Activated T-cell treated with anti-CD3 and anti-CD28 coated beads, Interleukin-2, amount 50 U/mL, for 72 hours (primary cell): ENCODE results near the gene GJC3. TPM values are rescaled to one million over a fixed set of nuclear protein-coding genes. Genes with fewer than 3 reads are reported as not detected.
"Not testable (repeated sequence)": the region's sequence is repeated elsewhere in the genome, so short reads cannot be mapped to it uniquely, and the experiment has no call there.

ENCODE experiments used
- ATAC-seq, 2 donors: fragments of 150-1000 bp; cut with Tn5 transposase; replicated peaks in 1 of 2; 2 replicates each; pipeline ENCODE4 v1.10.0; 2021; ENCODE audit warnings: moderate library complexity in 2 of 2, mild to moderate bottlenecking in 1 of 2
- DNase-seq, 2 donors: peaks; one replicate each; pipeline ENCODE4 v3.0.0; 2021 to 2022; ENCODE audit warnings: mixed read lengths in 1 of 2
- H3K27ac Mint-ChIP-seq: one replicate; pipeline ENCODE4 v1.8.0; 2022; ENCODE audit warnings: mild to moderate bottlenecking, moderate library complexity, mixed read lengths
- H3K27me3 Mint-ChIP-seq: one replicate; pipeline ENCODE4 v1.8.0; 2022; ENCODE audit warnings: low read depth, mixed read lengths
- H3K36me3 Mint-ChIP-seq, 2 donors: one replicate each; pipeline ENCODE4 v1.8.0; 2022; ENCODE audit warnings: mixed read lengths in 2 of 2, mild to moderate bottlenecking in 1 of 2; ENCODE audit not compliant: insufficient read depth in 2 of 2
- H3K4me1 Mint-ChIP-seq: one replicate; pipeline ENCODE4 v1.8.0; 2022; ENCODE audit warnings: low read depth, mixed read lengths
- H3K4me3 Mint-ChIP-seq, 2 donors: one replicate each; pipeline ENCODE4 v1.8.0; 2022; ENCODE audit warnings: mild to moderate bottlenecking in 2 of 2, mixed read lengths in 2 of 2, moderate library complexity in 2 of 2
- H3K9me3 Mint-ChIP-seq, 2 donors: one replicate each; pipeline ENCODE4 v1.8.0; 2022; ENCODE audit warnings: mixed read lengths in 2 of 2
- total RNA-seq, 2 donors: library from RNA; stranded (reverse); gene quantifications; one replicate each; pipeline ENCODE4 v1.2.3, GENCODE V29; 2022

Gene GJC3
- total RNA-seq, result 1 to 10 TPM in 1 of 2 donors, under 1 TPM in 1; 0.58 to 1.7 TPM

DNA sequence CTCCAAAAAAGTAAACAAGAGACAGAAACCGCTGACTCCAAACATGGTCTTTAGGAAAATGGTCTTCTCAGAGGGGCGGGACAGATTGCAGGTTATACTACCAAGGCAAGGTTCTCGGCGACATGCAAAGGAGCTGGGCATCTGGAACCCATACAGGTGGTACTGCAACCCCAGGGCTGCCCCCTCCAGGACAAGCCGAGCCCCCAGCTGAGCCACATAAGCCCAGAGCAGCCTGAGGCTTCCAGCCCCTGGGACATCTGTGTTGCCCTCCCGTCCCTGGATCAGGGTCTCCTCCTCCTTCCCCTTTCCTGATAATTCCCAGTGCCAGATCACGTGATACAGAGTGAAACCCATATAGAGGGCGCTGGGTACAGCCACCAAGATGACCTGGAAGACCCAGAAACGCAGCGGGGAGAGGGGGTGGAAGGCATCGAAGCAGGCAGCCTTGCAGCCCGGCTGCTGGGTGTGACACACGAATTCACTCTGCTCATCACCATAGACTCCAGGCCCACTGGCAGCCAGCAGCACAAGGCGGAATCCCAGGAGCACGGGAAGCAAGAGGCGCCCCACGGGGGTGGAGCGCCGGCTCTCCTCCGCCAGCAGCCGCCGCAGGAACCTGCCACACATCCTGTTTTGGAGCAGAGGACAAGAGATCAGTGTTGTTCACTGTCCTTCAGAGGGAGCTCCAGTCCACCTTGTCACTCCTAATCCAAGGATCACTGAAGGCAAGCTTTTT is at the start of gene GJC3:
Gene GJC3 (minus strand): TSS at position 627 of the 736 bp plus-strand sequence. CDS start 0 bp downstream, at position 627.
- Mint-ChIP-seq H3K9me3 (no peaks in the 10 kb centered on the region), H3K4me3 (peak within 1 kb of the TSS; percentile 79 to 83), H3K36me3 (no peaks in the 10 kb centered on the region), H3K27me3 (peaks cover 27% of the 10 kb centered on the region), H3K4me1 (peaks cover 23% of the 10 kb centered on the region), H3K27ac (peak within 1 kb of the TSS; percentile 41)
- DNase-seq (peak; percentile 54 to 59), ATAC-seq (peak; percentile 93 to 97)

DNA sequence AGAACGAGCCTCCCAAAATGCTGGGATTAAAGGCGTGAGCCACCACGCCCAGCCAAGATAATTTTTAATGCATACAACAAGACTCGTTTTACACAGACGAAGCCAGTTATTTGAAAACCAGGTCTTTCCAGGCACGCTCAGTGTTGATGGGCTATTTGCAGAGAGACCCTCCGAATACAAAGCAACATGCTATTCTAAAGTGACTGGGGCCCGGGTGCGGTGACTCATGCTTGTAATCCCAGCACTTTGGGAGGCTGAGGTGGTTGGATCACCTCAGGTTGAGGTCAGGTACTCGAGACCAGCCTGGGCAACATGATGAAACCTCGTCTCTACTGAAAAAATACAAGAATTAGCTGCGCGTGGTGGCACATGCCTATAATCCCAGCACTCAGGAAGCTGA is 47.2 kb upstream of the GJC3 start:
- peaks cover 9% of the 10 kb centered on the region for H3K4me1 Mint-ChIP-seq
- H3K27ac Mint-ChIP-seq, result no peak overlapping the region
- DNase-seq (no peak), ATAC-seq (no peak)
- H3K9me3 Mint-ChIP-seq, result no peaks in the 10 kb centered on the region
- no peak overlapping the region for H3K4me3 Mint-ChIP-seq
- peaks cover 11% of the 10 kb centered on the region for H3K27me3 Mint-ChIP-seq
- no peaks in the 10 kb centered on the region for H3K36me3 Mint-ChIP-seq

DNA sequence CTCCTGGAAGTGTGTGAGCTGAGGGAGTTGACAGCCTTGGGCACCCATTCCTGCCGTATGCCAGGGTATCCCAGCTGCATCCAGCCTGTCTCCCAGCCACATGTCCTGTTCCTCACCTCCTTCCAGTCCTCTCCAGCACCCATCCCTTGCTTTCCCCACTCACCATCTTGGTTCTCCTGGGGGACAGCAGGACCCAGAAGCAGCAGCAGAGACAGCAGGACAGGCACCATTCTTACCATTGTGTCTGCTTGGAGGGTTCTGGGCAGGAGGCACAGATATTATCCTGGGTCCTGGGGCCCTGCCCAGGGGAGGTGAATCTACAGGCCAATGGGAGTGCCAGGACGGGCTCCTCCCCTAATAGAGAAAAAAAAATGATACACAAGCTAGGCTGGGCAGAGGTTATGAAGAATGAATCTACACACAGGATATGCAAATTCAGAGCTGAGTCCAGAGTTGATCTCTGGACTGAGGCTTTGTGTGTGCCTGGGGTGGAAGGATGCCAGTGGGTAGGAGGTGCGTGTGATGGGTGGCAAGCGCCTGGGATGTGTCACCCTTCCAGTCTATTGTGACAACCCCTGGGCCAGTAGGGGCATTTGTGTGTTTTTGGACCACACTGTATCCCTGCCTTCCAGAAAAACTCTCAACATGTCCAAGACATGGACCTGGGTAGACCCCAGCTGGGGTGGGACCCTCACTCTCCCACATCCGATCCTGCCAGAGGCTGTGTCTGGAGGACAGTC is 46.5 kb upstream of the GJC3 start, which contains the start of gene AZGP1:
Gene AZGP1 (minus strand): TSS at position 250 of the 740 bp plus-strand sequence. CDS start 11 bp downstream, at position 239.
- Mint-ChIP-seq H3K4me1 (peaks cover 9% of the 10 kb centered on the region), H3K36me3 (no peaks in the 10 kb centered on the region), H3K27me3 (peaks cover 11% of the 10 kb centered on the region), H3K4me3 (no peak within 1 kb of the TSS), H3K9me3 (no peaks in the 10 kb centered on the region), H3K27ac (no peak within 1 kb of the TSS)
- ATAC-seq (peak; percentile 9 to 51), DNase-seq (no peak)

DNA sequence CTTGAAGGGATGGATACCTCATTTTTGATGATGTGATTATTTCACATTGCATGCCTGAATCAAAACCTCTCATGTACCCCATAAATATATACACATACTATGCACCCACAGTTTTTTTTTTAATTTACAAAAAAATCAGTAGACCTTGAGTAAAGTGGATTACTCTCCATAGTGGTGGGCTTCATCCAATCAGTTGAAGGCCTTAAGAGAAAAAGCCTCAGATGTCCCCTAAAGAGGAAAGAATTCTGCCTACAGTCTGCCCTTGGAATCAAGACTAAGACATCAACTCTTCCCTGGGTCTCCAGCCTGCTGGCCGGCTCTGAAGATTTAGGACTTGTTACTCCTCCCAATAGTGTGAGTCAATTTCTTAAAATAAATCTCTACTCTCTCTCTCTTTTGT is 45.3 kb upstream of the GJC3 start:
- Mint-ChIP-seq H3K9me3 (no peaks in the 10 kb centered on the region), H3K4me3 (no peak overlapping the region), H3K4me1 (peaks cover 4% of the 10 kb centered on the region), H3K27me3 (peaks cover 17% of the 10 kb centered on the region), H3K27ac (no peak overlapping the region), H3K36me3 (no peaks in the 10 kb centered on the region)
- ATAC-seq (no peak), DNase-seq (no peak)

DNA sequence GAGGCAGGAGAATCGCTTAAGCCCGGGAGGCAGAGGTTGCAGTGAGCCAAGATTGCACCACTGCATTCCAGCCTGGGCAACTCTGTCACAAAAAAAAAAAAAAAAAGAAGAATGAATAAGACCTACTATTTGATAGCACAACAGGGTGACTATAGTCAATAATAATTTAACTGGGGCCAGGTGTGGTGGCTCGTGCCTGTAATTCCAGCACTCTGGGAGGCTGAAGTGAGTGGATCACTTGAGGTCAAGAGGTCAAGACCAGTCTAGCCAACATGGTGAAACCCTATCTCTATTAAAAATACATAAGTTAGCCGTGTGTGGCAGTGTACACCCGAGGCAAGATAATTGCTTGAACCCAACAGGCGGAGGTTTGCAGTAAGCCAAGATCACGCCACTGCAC is 44.4 kb upstream of the GJC3 start:
- H3K4me1 Mint-ChIP-seq, H3K9me3 Mint-ChIP-seq, H3K4me3 Mint-ChIP-seq, H3K36me3 Mint-ChIP-seq, H3K27ac Mint-ChIP-seq, ATAC-seq, DNase-seq: not testable (repeated sequence)
- H3K27me3 Mint-ChIP-seq, result peaks cover 17% of the 10 kb centered on the region

DNA sequence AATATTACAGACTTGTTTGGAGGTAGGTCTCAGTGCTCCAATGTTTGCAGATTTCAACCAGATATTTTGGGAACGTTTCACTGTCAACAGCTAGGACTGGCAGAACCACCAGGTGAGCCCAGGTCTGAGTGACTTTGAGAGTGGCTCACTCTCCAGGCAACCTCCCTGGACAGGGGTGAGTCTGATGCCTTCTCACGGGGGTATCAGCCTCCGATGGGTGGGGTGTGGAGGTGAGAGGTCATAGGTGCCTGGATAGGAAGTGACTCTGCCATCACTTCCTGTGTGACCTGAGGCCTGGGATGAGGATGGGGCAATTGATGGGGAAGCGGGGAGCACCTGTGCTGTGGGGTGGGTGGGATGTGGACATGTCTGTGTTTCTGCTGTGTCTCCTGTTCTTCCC is 41.8 kb upstream of the GJC3 start:
- Mint-ChIP-seq H3K27me3 (peaks cover 28% of the 10 kb centered on the region), H3K4me3 (no peak overlapping the region), H3K9me3 (no peaks in the 10 kb centered on the region), H3K27ac (no peak overlapping the region), H3K36me3 (no peaks in the 10 kb centered on the region), H3K4me1 (no peaks in the 10 kb centered on the region)
- DNase-seq (no peak), ATAC-seq (no peak)

DNA sequence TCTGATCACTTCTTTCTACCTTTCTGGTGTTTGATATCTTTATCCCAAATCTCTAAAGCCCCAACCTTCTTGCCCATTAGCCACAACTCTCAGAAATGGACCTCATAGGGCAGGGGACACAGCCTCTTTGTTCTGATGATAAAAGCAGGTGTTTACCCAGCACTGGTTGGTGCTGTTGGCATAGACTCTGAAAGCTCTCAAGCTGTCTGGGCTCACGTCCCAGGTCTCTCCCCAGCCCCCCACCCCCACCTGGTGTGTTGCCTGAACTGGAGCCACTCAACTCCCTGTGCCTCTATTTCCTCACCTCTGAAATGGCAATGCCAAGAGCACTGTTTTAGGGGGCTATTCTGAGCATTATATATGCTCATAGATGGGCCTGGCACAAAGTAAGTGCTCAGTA is 40.4 kb upstream of the GJC3 start:
- H3K27me3 Mint-ChIP-seq, result peaks cover 31% of the 10 kb centered on the region
- not testable (repeated sequence) for H3K9me3 Mint-ChIP-seq, ATAC-seq, DNase-seq, H3K27ac Mint-ChIP-seq, H3K4me3 Mint-ChIP-seq, H3K36me3 Mint-ChIP-seq, H3K4me1 Mint-ChIP-seq

DNA sequence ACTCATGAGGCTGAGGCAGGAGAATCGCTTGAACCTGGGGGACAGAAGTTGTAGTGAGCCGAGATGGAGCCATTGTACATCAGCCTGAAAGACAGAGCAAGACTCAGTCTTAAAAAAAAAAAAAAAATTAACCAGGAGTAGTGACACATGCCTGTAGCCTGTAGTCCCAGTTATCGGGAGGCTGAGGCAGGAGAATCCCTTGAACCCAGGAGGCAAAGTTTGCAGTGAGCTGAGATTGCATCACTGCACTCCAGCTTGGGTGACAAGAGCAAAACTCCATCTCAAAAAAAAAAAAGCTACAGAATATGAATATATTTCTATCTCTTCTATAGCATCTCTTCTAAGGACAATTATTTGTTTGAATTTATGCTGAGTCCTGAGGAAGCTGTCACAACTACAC is 39.9 kb upstream of the GJC3 start:
- peaks cover 36% of the 10 kb centered on the region for H3K27me3 Mint-ChIP-seq
- no peak overlapping the region for H3K4me3 Mint-ChIP-seq
- H3K36me3 Mint-ChIP-seq, result no peaks in the 10 kb centered on the region
- H3K4me1 Mint-ChIP-seq, result no peaks in the 10 kb centered on the region
- no peak overlapping the region for H3K27ac Mint-ChIP-seq
- H3K9me3 Mint-ChIP-seq, result no peaks in the 10 kb centered on the region
- ATAC-seq, result no peak
- DNase-seq, result no peak

GRCh38 chr7:99958564-99959227 is 29.3 kb upstream of the GJC3 start:
- Mint-ChIP-seq H3K4me3 (no peak overlapping the region), H3K36me3 (no peaks in the 10 kb centered on the region), H3K9me3 (no peaks in the 10 kb centered on the region), H3K4me1 (peaks cover 22% of the 10 kb centered on the region), H3K27ac (no peak overlapping the region), H3K27me3 (peaks cover 44% of the 10 kb centered on the region)
- DNase-seq (no peak), ATAC-seq (no peak)

DNA sequence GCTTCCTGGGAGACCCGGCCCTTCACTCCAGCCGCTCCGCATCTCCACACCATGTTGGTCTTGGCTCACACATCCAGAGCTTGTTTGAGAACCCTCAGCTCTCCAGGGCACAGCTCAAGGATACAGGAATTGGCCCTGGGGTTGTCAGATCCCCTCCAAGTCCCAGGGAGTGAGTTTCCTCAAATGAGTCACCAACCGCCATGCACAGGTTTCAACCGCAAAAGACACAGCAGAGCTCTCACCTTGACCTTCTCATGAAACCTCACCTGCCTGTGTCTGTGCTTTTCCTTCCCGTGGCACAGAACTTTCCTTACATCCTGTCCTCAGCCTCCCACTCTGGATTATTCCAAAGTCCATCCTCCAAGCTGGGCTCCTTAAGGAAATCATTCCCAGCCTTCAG is 25.8 kb upstream of the GJC3 start:
- DNase-seq (no peak), ATAC-seq (no peak)
- Mint-ChIP-seq H3K27me3 (peaks cover 29% of the 10 kb centered on the region), H3K36me3 (peaks cover 0 to 2% of the 10 kb centered on the region in 2 donors), H3K27ac (no peak overlapping the region), H3K4me1 (peaks cover 31% of the 10 kb centered on the region), H3K9me3 (peaks cover 4 to 7% of the 10 kb centered on the region in 2 donors), H3K4me3 (peak overlapping the region in 1 of 2 donors; percentile 12)

DNA sequence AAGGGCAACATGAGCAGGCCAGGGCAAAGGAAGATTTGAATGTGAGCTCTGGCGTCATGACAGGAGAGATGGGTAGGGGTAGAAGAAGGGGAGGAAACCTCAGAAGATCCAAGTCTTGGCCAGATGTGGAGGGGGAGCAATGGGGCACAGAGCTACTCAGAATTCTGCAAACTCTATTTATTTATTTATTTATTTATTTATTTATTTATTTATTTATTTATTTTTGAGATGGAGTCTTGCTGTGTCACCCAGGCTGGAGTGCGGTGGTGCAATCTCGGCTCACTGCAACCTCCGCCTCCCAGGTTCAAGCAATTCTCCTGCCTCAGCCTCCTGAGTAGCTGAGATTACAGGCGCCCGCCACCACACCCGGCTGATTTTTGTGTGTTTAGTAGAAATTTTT is 25.2 kb upstream of the GJC3 start:
- Mint-ChIP-seq H3K27ac (peak overlapping the region; percentile 81), H3K27me3 (peaks cover 23% of the 10 kb centered on the region), H3K4me1 (peaks cover 31% of the 10 kb centered on the region), H3K4me3 (peak overlapping the region; percentile 64 to 65)
- not testable (repeated sequence) for H3K9me3 Mint-ChIP-seq, H3K36me3 Mint-ChIP-seq, ATAC-seq, DNase-seq

GRCh38 chr7:99953649-99954048 is 24.2 kb upstream of the GJC3 start:
- Mint-ChIP-seq H3K27me3 (peaks cover 20% of the 10 kb centered on the region), H3K9me3 (peaks cover 4 to 8% of the 10 kb centered on the region in 2 donors), H3K4me1 (peaks cover 31% of the 10 kb centered on the region), H3K36me3 (peaks cover 3 to 4% of the 10 kb centered on the region in 2 donors), H3K4me3 (peak overlapping the region; percentile 19 to 65), H3K27ac (peak overlapping the region; percentile 82)
- DNase-seq (peak; percentile 34 to 45), ATAC-seq (peak; percentile 96 to 99)

DNA sequence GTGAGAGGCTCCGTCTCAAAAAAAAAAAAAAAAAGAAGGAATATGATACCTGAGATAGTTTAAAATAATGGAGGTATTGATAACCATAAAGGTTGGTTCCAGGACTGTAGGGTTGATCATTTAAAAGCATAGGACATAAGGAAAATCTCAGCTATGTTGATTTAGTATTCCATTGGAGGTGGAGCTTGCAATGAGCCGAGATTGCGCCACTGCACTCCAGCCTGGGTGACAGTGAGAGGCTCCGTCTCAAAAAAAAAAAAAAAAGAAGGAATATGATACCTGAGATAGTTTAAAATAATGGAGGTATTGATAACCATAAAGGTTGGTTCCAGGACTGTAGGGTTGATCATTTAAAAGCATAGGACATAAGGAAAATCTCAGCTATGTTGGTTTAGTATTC is 23.2 kb upstream of the GJC3 start:
- DNase-seq, H3K4me3 Mint-ChIP-seq, H3K27ac Mint-ChIP-seq, ATAC-seq, H3K36me3 Mint-ChIP-seq, H3K9me3 Mint-ChIP-seq: not testable (repeated sequence)
- Mint-ChIP-seq H3K27me3 (peaks cover 24% of the 10 kb centered on the region), H3K4me1 (peaks cover 33% of the 10 kb centered on the region)
